K562 (cell line): ENCODE measurements around the gene SLC25A21. TPM values are rescaled to one million over a fixed set of nuclear protein-coding genes. Genes with fewer than 3 reads are reported as not detected.

Experiments
- CBX2 ChIP-seq: fragments of 200-600 bp; sonication (generic); IDR thresholded peaks from one replicate; pipeline ENCODE4 v1.6.1; 2012; ENCODE audit warnings: mild to moderate bottlenecking, low read length, inconsistent platforms; ENCODE audit not compliant: insufficient read depth, poor library complexity, severe bottlenecking
- HOXB6 ChIP-seq: fragments of 250-450 bp; sonication (Bioruptor Pico); IDR thresholded peaks from 2 replicates; pipeline ENCODE4 v1.5.1; 2022; ENCODE audit warnings: mild to moderate bottlenecking, borderline replicate concordance
- KAT8 ChIP-seq: fragments of 450-650 bp; IDR thresholded peaks from 2 replicates; pipeline ENCODE4 v1.6.1; 2016; ENCODE audit warnings: low read depth, mild to moderate bottlenecking
- MEIS2 ChIP-seq: fragments of 450-650 bp; IDR thresholded peaks from 2 replicates; pipeline ENCODE4 v1.6.1; 2014; ENCODE audit warnings: mild to moderate bottlenecking; ENCODE audit not compliant: partially characterized antibody
- MYBL2 ChIP-seq, 2 experiments: fragments of 450-650 bp in 1 of 2; sonication (generic) in 1 of 2; formaldehyde crosslinking in 1 of 2; IDR thresholded peaks; 2 replicates each; pipeline versions ENCODE4 v1.6.1 to v1.8.1; 2017 to 2022; ENCODE audit warnings: borderline replicate concordance in 1 of 2, inconsistent platforms in 1 of 2, low read depth in 1 of 2, mild to moderate bottlenecking in 1 of 2, missing genetic modification reagents in 1 of 2, moderate library complexity in 1 of 2
- PCBP2 ChIP-seq: fragments of 200-400 bp; formaldehyde crosslinking; IDR thresholded peaks from 2 replicates; pipeline ENCODE4 v1.6.1; 2018; ENCODE audit warnings: low read length, low read depth, mild to moderate bottlenecking, moderate library complexity; ENCODE audit not compliant: poor library complexity, severe bottlenecking
- SAFB2 ChIP-seq: fragments of 200-400 bp; formaldehyde crosslinking; IDR thresholded peaks from 2 replicates; pipeline ENCODE4 v1.6.1; 2018; ENCODE audit warnings: borderline replicate concordance, low read length, low read depth, moderate library complexity; ENCODE audit not compliant: severe bottlenecking
- SRF ChIP-seq, 2 experiments: fragments of 250-450, 450-650 bp in 1 of 2; sonication (Bioruptor Pico) in 1 of 2; sonication (generic) in 1 of 2; formaldehyde crosslinking; IDR thresholded peaks; 2 replicates each; pipeline versions ENCODE4 v1.5.0 to v1.5.1; 2020 to 2022; ENCODE audit warnings: mild to moderate bottlenecking in 1 of 2, missing genetic modification reagents in 1 of 2
- TAF15 ChIP-seq: fragments of 200-400 bp; formaldehyde crosslinking; IDR thresholded peaks from 2 replicates; pipeline ENCODE4 v1.6.1; 2017; ENCODE audit warnings: mild to moderate bottlenecking, low read depth, low read length, moderate library complexity
- ZNF24 ChIP-seq: fragments of 450-650 bp; IDR thresholded peaks from 2 replicates; pipeline ENCODE4 v1.6.1; 2016
- ZNF561 ChIP-seq: fragments of 450-650 bp; formaldehyde crosslinking; conservative IDR thresholded peaks from 2 replicates; pipeline ENCODE4 v1.4.0; 2020; ENCODE audit warnings: mild to moderate bottlenecking, moderate library complexity
- polyA plus RNA-seq, 8 experiments: library from polyadenylated mRNA; depleted of rRNA in 4 of 8; stranded (reverse) in 5 of 8; unstranded in 3 of 8; fragments of >200 nt; fragmentation: Nextera tagmentation in 2 of 8; fragmentation: Illumina TruSeq in 1 of 8; extraction: Ambion mirVana in 2 of 8; extraction: Trizol in 1 of 8; gene quantifications; 2 replicates each; pipeline versions ENCODE4 v1.2.1 to v1.2.3, GENCODE V29; 2011 to 2014; ENCODE audit warnings: inconsistent platforms in 1 of 8, missing spikeins in 1 of 8
- total RNA-seq, 7 experiments: library from RNA; depleted of rRNA in 6 of 7; stranded (reverse); fragments of >200 nt in 6 of 7; fragmentation: Illumina TruSeq in 2 of 7; extraction: Trizol in 2 of 7; gene quantifications; 2 replicates each; pipeline versions ENCODE4 v1.2.1 to v1.2.3, GENCODE V29; 2011 to 2021; ENCODE audit warnings: low replicate concordance in 1 of 7
- TF ChIP-seq, protein P1 (sequence below): fragments of 450-650 bp; IDR thresholded peaks from 2 replicates; pipeline ENCODE4 v1.6.1; 2016; ENCODE audit warnings: borderline replicate concordance
- TF ChIP-seq, protein P2 (sequence below): IDR thresholded peaks from 2 replicates; pipeline ENCODE4 v1.6.1; 2016; ENCODE audit warnings: missing genetic modification characterization, missing compliant biosample characterization

The SLC25A21 gene
- total and polyA plus RNA-seq, 9 of the 15 experiments (the other 6 are each of a cell fraction or from before 2014, with no cell fraction given) = 15.2 to 46.7 (median 28.7) TPM

DNA sequence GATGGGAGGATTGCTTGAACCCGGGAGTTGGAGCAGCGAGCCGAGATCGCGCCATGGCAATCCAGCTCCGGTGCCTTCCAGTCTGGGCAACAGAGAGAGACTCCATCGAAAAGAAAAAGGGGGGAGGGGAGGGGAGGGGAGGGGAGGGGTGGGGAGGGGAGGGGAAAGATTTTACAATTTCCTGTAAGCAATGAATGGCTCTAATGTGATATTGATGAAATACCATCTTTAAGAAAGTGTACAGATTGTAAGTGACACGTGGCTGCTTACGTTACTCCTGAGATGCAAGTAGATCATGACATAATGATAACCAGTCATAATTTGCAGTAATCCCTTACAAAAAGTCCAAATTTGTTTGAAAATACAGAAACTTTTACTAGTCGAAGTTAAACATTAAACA, 1.4 kb downstream of the SLC25A21 start (continued):
- no peak for TF ChIP-seq CBX2
- TF ChIP-seq SAFB2 = no peak
- TF ChIP-seq KAT8 = no peak
- TF ChIP-seq TAF15 = no peak
- no peak for TF ChIP-seq ZNF561 (CRISPR knock-in tag)
- no peak for TF ChIP-seq SRF (CRISPR knock-in tag; IDR thresholded peaks at IDR 0.05)
- TF ChIP-seq, protein P1, sequence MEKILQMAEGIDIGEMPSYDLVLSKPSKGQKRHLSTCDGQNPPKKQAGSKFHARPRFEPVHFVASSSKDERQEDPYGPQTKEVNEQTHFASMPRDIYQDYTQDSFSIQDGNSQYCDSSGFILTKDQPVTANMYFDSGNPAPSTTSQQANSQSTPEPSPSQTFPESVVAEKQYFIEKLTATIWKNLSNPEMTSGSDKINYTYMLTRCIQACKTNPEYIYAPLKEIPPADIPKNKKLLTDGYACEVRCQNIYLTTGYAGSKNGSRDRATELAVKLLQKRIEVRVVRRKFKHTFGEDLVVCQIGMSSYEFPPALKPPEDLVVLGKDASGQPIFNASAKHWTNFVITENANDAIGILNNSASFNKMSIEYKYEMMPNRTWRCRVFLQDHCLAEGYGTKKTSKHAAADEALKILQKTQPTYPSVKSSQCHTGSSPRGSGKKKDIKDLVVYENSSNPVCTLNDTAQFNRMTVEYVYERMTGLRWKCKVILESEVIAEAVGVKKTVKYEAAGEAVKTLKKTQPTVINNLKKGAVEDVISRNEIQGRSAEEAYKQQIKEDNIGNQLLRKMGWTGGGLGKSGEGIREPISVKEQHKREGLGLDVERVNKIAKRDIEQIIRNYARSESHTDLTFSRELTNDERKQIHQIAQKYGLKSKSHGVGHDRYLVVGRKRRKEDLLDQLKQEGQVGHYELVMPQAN = no peak
- no peak for TF ChIP-seq MYBL2 (IDR thresholded peaks at IDR 0.05; ENCODE audit: low read depth)
- TF ChIP-seq MYBL2 (CRISPR knock-in tag; IDR thresholded peaks at IDR 0.05; ENCODE audit: borderline replicate concordance) = no peak
- TF ChIP-seq PCBP2 = peak; percentile 54
- TF ChIP-seq, protein P2, sequence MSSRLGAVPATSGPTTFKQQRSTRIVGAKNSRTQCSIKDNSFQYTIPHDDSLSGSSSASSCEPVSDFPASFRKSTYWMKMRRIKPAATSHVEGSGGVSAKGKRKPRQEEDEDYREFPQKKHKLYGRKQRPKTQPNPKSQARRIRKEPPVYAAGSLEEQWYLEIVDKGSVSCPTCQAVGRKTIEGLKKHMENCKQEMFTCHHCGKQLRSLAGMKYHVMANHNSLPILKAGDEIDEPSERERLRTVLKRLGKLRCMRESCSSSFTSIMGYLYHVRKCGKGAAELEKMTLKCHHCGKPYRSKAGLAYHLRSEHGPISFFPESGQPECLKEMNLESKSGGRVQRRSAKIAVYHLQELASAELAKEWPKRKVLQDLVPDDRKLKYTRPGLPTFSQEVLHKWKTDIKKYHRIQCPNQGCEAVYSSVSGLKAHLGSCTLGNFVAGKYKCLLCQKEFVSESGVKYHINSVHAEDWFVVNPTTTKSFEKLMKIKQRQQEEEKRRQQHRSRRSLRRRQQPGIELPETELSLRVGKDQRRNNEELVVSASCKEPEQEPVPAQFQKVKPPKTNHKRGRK = no peak
- no peak for TF ChIP-seq MEIS2
- TF ChIP-seq ZNF24 = no peak
- TF ChIP-seq HOXB6 (CRISPR knock-in tag) = no peak
